Measurements from ENCODE around the gene MED10. TPM values are rescaled to one million over a fixed set of nuclear protein-coding genes. Genes with fewer than 3 reads are reported as not detected.
"Not testable (repeated sequence)": the region's sequence is repeated elsewhere in the genome, so short reads cannot be mapped to it uniquely, and the experiment has no call there.

MED10 gene
- total and polyA plus RNA-seq, 2 experiments from 2014 or later: 16.0 to 58.1 TPM

- peak overlapping the region; percentile 39; the same call in 1 of the 2 replicates for H3K27ac Mint-ChIP-seq
- peaks cover 2% of the 10 kb centered on the region for H3K27me3 Mint-ChIP-seq (ENCODE audit: insufficient read depth, low read depth, poor library complexity)
These were observed 18.6 kb downstream of the MED10 start for GRCh38 chr5:6359555-6360322.

GRCh38 chr5:6358434-6358820, 19.9 kb downstream of the MED10 start:
- no peaks in the 10 kb centered on the region; the same call in 2 of the 3 replicates for H3K36me3 Mint-ChIP-seq (ENCODE audit: low read depth)
- Histone ChIP-seq H3K79me2 (replicated peaks; ENCODE audit: insufficient read depth) (no peaks in the 10 kb centered on the region), H4K20me1 (replicated peaks; ENCODE audit: insufficient read depth) (no peaks in the 10 kb centered on the region; the same call in 1 of the 2 replicates), H3K27ac (ENCODE audit: low read depth) (no peak overlapping the region), H3F3A (replicated peaks; ENCODE audit: low read depth) (no peaks in the 10 kb centered on the region), H3K4me1 (ENCODE audit: insufficient read depth) (peaks cover 10% of the 10 kb centered on the region; the same call in 1 of the 2 replicates), H3K27me3 (ENCODE audit: insufficient read depth) (no peaks in the 10 kb centered on the region), H3K36me3 (ENCODE audit: insufficient read depth) (no peaks in the 10 kb centered on the region), H3K9me2 (ENCODE audit: insufficient read depth) (no peaks in the 10 kb centered on the region), H3K4me2 (no peak overlapping the region), H3K4me3 (no peak overlapping the region), H2AFZ (no peak overlapping the region)
- ATAC-seq: no peak
- no peak overlapping the region for H3K4me3 Mint-ChIP-seq
- H3K27me3 Mint-ChIP-seq (ENCODE audit: insufficient read depth, low read depth, poor library complexity): peaks cover 5% of the 10 kb centered on the region
- no peak overlapping the region for H3K27ac Mint-ChIP-seq
- TF ChIP-seq JUNB (IDR thresholded peaks at IDR 0.05; ENCODE audit: unreplicated experiment): no peak
- no peak for TF ChIP-seq POLR2AphosphoS5 (IDR thresholded peaks at IDR 0.05; ENCODE audit: low read depth)
- no peak for TF ChIP-seq ZNF114 (CRISPR knock-in tag; IDR thresholded peaks at IDR 0.05)
- TF ChIP-seq EZH2 (IDR thresholded peaks at IDR 0.05; ENCODE audit: low read depth, unreplicated experiment): no peak
- no peak for TF ChIP-seq ETS1 (IDR thresholded peaks at IDR 0.05)
- peaks cover 3% of the 10 kb centered on the region; the same call in 2 of the 3 replicates for H3K9me3 Mint-ChIP-seq
- H3K4me1 Mint-ChIP-seq: peaks cover 7% of the 10 kb centered on the region
- no peak for DNase-seq (ENCODE audit: low spot score)

More at GRCh38 chr5:6359555-6360322, 18.6 kb downstream of the MED10 start:
- H3K36me3 ChIP-seq (ENCODE audit: insufficient read depth): no peaks in the 10 kb centered on the region
- H3K4me2 ChIP-seq: peak overlapping the region; percentile 38; the same call in 1 of the 2 replicates
- Mint-ChIP-seq H3K36me3 (ENCODE audit: low read depth) (peaks cover under 1% of the 10 kb centered on the region; the same call in 1 of the 3 replicates), H3K9me3 (peaks cover 4% of the 10 kb centered on the region; the same call in 2 of the 3 replicates), H3K4me3 (no peak overlapping the region), H3K4me1 (peaks cover 7% of the 10 kb centered on the region)
- no peak overlapping the region for H3K27ac ChIP-seq (ENCODE audit: low read depth)
- H2AFZ ChIP-seq: peak overlapping the region; percentile 98
- no peaks in the 10 kb centered on the region for H3K27me3 ChIP-seq (ENCODE audit: insufficient read depth)
- no peaks in the 10 kb centered on the region for H3F3A ChIP-seq (replicated peaks; ENCODE audit: low read depth)
- H3K9me2 ChIP-seq (ENCODE audit: insufficient read depth): no peaks in the 10 kb centered on the region
- no peak overlapping the region for H3K4me3 ChIP-seq
- H4K20me1 ChIP-seq (replicated peaks; ENCODE audit: insufficient read depth): no peaks in the 10 kb centered on the region; the same call in 1 of the 2 replicates
- DNase-seq (ENCODE audit: low spot score) (peak; percentile 65), ATAC-seq (peak; percentile 75)
- TF ChIP-seq ETS1 (IDR thresholded peaks at IDR 0.05): no peak
- TF ChIP-seq ZNF114 (CRISPR knock-in tag; IDR thresholded peaks at IDR 0.05): no peak
- no peak for TF ChIP-seq EZH2phosphoT487 (IDR thresholded peaks at IDR 0.05; ENCODE audit: unreplicated experiment)
- no peak for TF ChIP-seq CREB1 (CRISPR knock-in tag; IDR thresholded peaks at IDR 0.05; ENCODE audit: low read depth)
- no peak for TF ChIP-seq EZH2 (IDR thresholded peaks at IDR 0.05; ENCODE audit: low read depth, unreplicated experiment)
- H3K4me1 ChIP-seq (ENCODE audit: insufficient read depth): peaks cover 10% of the 10 kb centered on the region; the same call in 1 of the 2 replicates
- H3K79me2 ChIP-seq (replicated peaks; ENCODE audit: insufficient read depth): no peaks in the 10 kb centered on the region

- H3K79me2 ChIP-seq (replicated peaks; ENCODE audit: insufficient read depth); H3K27ac Mint-ChIP-seq; H3K9me2 ChIP-seq (ENCODE audit: insufficient read depth); H3K27me3 ChIP-seq (ENCODE audit: insufficient read depth); H3K36me3 Mint-ChIP-seq (ENCODE audit: low read depth); H3K27ac ChIP-seq (ENCODE audit: low read depth); H3F3A ChIP-seq (replicated peaks; ENCODE audit: low read depth); H4K20me1 ChIP-seq (replicated peaks; ENCODE audit: insufficient read depth); H3K4me1 Mint-ChIP-seq; H3K4me3 ChIP-seq; H3K4me2 ChIP-seq; H3K4me1 ChIP-seq (ENCODE audit: insufficient read depth); H3K27me3 Mint-ChIP-seq (ENCODE audit: insufficient read depth, low read depth, poor library complexity); ATAC-seq; H3K9me3 Mint-ChIP-seq; H2AFZ ChIP-seq; DNase-seq (ENCODE audit: low spot score); H3K36me3 ChIP-seq (ENCODE audit: insufficient read depth); H3K4me3 Mint-ChIP-seq: not testable (repeated sequence)
These were observed 20.4 kb downstream of the MED10 start for GRCh38 chr5:6357817-6358433.
